Transverse colon (tissue), 4 donors: ENCODE results near the gene DCN. TPM values are rescaled to one million over a fixed set of nuclear protein-coding genes. Genes with fewer than 3 reads are reported as not detected.
A peak's percentile ranks its signal among the peaks of the same experiment; 100 is the strongest.

Experiments used
- DNase-seq: peaks from one replicate; pipeline ENCODE4 v3.0.0-alpha.2; 2019
- H3K27ac ChIP-seq, 4 donors: fragments of 200-600 bp; sonication (generic); 2 replicates each; pipeline ENCODE4 v1.5.1; 2016 to 2018; ENCODE audit warnings: inconsistent platforms in 4 of 4
- H3K27me3 ChIP-seq: fragments of 200-600 bp; sonication (generic); 2 replicates; pipeline ENCODE4 v1.5.1; 2017; ENCODE audit warnings: inconsistent platforms
- H3K36me3 ChIP-seq, 4 donors: fragments of 200-600 bp; sonication (generic); 2 replicates each; pipeline ENCODE4 v1.5.1; 2017 to 2019; ENCODE audit warnings: inconsistent platforms in 4 of 4
- H3K4me1 ChIP-seq, 4 donors: fragments of 200-600 bp; sonication (generic); 2 replicates each; pipeline ENCODE4 v1.5.1; 2017 to 2020; ENCODE audit warnings: inconsistent platforms in 4 of 4
- H3K4me3 ChIP-seq, 4 donors: fragments of 200-600 bp; sonication (generic); 1 replicate in 1 of 4; 2 replicates in 3 of 4; pipeline versions ENCODE4 v1.5.1 to v1.6.1; 2017 to 2019; ENCODE audit warnings: inconsistent platforms in 4 of 4
- H3K9me3 ChIP-seq, 2 donors: fragments of 200-600 bp; sonication (generic); 2 replicates each; pipeline ENCODE4 v1.5.1; 2017 to 2019; ENCODE audit warnings: inconsistent platforms in 2 of 2
- EP300 ChIP-seq: sonication (generic); formaldehyde crosslinking; IDR thresholded peaks from one replicate; pipeline ENCODE4 v1.6.1; 2017; ENCODE audit warnings: antibody characterized with exemption, low read depth
- POLR2A ChIP-seq: fragments of 450-650 bp; IDR thresholded peaks from one replicate; pipeline ENCODE4 v1.6.1; 2016; ENCODE audit warnings: antibody characterized with exemption, mild to moderate bottlenecking, moderate library complexity
- POLR2AphosphoS5 ChIP-seq, 3 donors: sonication (generic); formaldehyde crosslinking; IDR thresholded peaks; one replicate each; pipeline ENCODE4 v1.6.1; 2016; ENCODE audit warnings: antibody characterized with exemption in 3 of 3
- whole genome bisulfite sequencing, 2 donors: methylation state at CpG; one replicate each; pipeline ENCODE4 v1.1.5; 2018; ENCODE audit warnings: low coverage in 1 of 2; 5-methylcytosine and 5-hydroxymethylcytosine counted together
- in situ Hi-C, 4 donors: fragments of 200-750 bp; cut with MboI; loops; one replicate each; pipeline versions ENCODE4 v1.15.0 to v1.15.1; 2017; ENCODE audit warnings: low sequenced_read_pairs in 3 of 4, low pct_ligation_motif_present in 1 of 4, low pct_unique_long_range_greater_than_20kb in 1 of 4
- intact Hi-C: fragments of 100-400 bp; cut with DNase I; formaldehyde crosslinking; loops from one replicate; pipeline ENCODE4 v1.15.1; 2023; ENCODE audit warnings: low total_unique reads
- total RNA-seq, 4 donors: library from RNA; depleted of rRNA; stranded (reverse); fragments of >200 nt; gene quantifications; one replicate each; pipeline ENCODE4 v1.1.0, GENCODE V29; 2016
- TF ChIP-seq, protein P1 (sequence below), 5 experiments: fragments of 200-600 bp in 3 of 5; fragments of 450-650 bp in 2 of 5; sonication (generic) in 3 of 5; IDR thresholded peaks; 1 replicate in 2 of 5; 2 replicates in 3 of 5; pipeline ENCODE4 v1.5.1; 2016 to 2017; ENCODE audit warnings: antibody characterized with exemption in 5 of 5, inconsistent platforms in 3 of 5, mild to moderate bottlenecking in 2 of 5, moderate library complexity in 1 of 5

The DCN gene
- total RNA-seq, 4 donors from 2014 or later: 133 to 511 (median 276) TPM

DNA sequence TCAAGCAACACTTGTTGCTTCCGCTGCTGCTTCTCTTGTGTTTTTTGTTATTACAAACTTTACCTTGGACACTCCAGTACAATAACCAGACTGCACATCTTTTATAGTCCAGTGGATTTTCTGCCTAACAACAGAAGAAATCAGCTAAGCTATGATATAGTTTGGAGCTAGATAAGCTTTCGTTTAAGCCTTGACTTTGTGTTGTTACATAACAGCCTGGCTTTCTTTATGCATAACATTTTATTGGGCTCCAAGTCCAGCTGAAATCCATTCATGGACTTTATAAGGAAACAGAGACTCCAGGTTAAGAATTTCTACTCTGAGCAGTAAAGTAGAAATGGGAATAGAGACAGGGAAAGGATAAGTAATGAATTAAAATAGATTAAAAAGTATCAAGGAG, 3.5 kb upstream of the DCN start:
- TF ChIP-seq EP300 (no peak), POLR2AphosphoS5 (IDR thresholded peaks at IDR 0.05) (no peak), POLR2A (no peak)
- TF ChIP-seq, protein P1, sequence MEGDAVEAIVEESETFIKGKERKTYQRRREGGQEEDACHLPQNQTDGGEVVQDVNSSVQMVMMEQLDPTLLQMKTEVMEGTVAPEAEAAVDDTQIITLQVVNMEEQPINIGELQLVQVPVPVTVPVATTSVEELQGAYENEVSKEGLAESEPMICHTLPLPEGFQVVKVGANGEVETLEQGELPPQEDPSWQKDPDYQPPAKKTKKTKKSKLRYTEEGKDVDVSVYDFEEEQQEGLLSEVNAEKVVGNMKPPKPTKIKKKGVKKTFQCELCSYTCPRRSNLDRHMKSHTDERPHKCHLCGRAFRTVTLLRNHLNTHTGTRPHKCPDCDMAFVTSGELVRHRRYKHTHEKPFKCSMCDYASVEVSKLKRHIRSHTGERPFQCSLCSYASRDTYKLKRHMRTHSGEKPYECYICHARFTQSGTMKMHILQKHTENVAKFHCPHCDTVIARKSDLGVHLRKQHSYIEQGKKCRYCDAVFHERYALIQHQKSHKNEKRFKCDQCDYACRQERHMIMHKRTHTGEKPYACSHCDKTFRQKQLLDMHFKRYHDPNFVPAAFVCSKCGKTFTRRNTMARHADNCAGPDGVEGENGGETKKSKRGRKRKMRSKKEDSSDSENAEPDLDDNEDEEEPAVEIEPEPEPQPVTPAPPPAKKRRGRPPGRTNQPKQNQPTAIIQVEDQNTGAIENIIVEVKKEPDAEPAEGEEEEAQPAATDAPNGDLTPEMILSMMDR (IDR thresholded peaks at IDR 0.05): no peak
- intact Hi-C loops: no loop called here
- DNase-seq: no peak
- 13 to 56% methylated on average over 2 of the region's 2 CpGs for WGBS, 2 donors
- Histone ChIP-seq H3K27me3 (no peaks in the 10 kb centered on the region), H3K27ac (peak overlapping the region in 3 of 4 donors; percentile 16 to 64 (median 22)), H3K4me3 (no peak overlapping the region), H3K9me3 (no peaks in the 10 kb centered on the region), H3K4me1 (peaks cover 0 to 24% (median 0%) of the 10 kb centered on the region in 4 donors), H3K36me3 (no peaks in the 10 kb centered on the region)
- in situ Hi-C loops: loop anchor here in 1 of 4 donors (25.0 kb wide), 1 partner anchor 151 kb away; no protein-coding TSS in a partner anchor

DNA sequence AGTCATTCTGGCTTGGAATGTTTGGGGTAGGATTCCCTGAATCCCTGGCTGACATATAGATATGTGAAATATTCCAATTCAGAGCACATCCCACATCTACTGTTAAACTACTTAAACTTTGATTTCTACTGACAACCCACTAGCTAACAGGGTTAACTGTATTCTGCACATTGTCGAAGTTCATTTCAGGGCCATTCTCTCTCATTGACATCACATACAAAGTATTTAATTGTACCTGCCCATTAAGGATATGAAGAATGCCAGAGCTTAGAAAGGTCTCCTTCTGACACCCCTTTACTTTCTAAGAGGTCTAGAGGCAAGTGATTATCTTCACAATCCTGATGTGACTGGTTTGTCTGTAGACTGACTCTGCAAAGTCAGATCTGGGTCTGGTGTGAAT, 2.8 kb upstream of the DCN start:
- no peaks in the 10 kb centered on the region for H3K9me3 ChIP-seq
- H3K4me1 ChIP-seq: peaks cover 0 to 24% (median 0%) of the 10 kb centered on the region in 4 donors
- peak overlapping the region in 3 of 4 donors; percentile 16 to 64 (median 22) for H3K27ac ChIP-seq
- no peak for DNase-seq
- WGBS, 2 donors: 74 to 88% methylated on average over 1 of the region's 1 CpG
- H3K4me3 ChIP-seq: no peak overlapping the region
- no peaks in the 10 kb centered on the region for H3K27me3 ChIP-seq
- in situ Hi-C loops: loop anchor here in 1 of 4 donors (25.0 kb wide), 1 partner anchor 152 kb away; no protein-coding TSS in a partner anchor
- no peaks in the 10 kb centered on the region for H3K36me3 ChIP-seq
- intact Hi-C loops: no loop called here
- TF ChIP-seq EP300 (no peak), POLR2AphosphoS5 (IDR thresholded peaks at IDR 0.05) (no peak), POLR2A (no peak)
- TF ChIP-seq, protein P1 (IDR thresholded peaks at IDR 0.05): no peak

DNA sequence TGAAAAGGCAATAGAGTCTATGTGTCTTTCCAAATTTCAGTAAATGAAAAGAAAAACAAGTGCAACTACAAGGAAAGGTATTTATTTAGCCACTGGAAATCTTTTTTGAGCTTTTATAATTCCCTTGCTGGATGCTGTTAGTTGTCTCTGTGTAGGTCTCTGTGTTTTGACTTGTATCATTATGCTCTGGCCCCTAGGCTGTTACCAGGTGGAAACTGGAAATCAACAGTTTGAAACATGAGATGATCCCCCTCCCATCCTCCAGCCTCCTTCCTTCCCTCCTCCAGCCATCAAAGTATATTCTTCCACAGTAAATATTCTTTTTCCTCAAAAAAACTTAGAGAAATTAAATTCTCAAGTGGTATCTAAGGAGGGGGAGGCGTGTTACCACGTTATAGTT, 934 bp upstream of the DCN start:
- TF ChIP-seq, protein P1 (IDR thresholded peaks at IDR 0.05): no peak
- TF ChIP-seq POLR2A: no peak
- H3K4me1 ChIP-seq: peaks cover 0 to 24% (median 0%) of the 10 kb centered on the region in 4 donors
- no peak for DNase-seq
- H3K27me3 ChIP-seq: no peaks in the 10 kb centered on the region
- WGBS, 2 donors: 58 to 63% methylated on average over 2 of the region's 2 CpGs
- H3K27ac ChIP-seq: peak overlapping the region; percentile 45 to 74 (median 61)
- intact Hi-C loops: no loop called here
- no peaks in the 10 kb centered on the region for H3K36me3 ChIP-seq
- in situ Hi-C loops: loop anchor here in 2 of 4 donors (5.0 to 25.0 kb wide), 2 partner anchors 144 to 154 kb away; no protein-coding TSS in a partner anchor
- no peak overlapping the region for H3K4me3 ChIP-seq
- H3K9me3 ChIP-seq: no peaks in the 10 kb centered on the region

DNA sequence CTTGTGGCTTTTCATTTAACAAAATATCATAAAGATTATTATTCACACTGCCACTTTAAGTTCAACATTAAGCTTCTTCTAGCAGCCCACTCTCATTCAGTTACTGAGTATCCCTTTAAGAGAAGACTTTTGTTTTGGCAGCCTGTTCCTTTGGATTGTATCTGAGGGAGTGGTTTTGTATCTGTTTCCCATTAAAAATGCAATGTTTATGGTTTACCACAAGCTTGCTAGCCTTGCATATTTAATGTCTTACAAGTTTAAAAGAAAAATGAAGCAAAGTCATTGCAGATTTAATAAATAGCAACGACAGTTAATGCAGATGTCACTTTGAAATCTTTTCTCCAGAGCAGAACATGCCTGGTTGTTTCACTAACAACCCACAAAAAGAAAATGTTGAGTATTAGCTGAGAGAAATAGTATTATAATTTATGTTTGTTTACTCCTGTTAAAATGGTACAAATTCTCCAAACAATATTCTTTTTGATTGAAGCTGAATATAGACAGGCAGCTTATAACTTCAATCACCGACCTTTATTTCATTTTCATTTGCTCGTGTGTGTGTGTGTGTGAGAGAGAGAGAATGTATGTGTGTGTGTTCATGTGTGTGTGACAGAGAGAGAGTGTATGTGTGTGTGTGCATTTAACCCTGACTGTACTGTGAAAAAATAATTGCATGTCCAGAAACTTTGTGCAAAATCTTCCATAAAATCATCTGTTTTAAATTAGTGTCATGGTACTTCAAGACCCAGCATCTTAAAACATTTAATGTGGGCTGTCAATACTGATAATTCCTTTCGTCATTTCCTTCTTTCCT, 1.8 kb downstream of the DCN start:
- H3K9me3 ChIP-seq: no peaks in the 10 kb centered on the region
- in situ Hi-C loops: loop anchor here in 2 of 4 donors (5.0 to 25.0 kb wide), 2 partner anchors 147 to 157 kb away; no protein-coding TSS in a partner anchor
- WGBS, 2 donors: 12 to 27% methylated on average over 4 of the region's 4 CpGs

More for the DNA sequence above, 1.8 kb downstream of the DCN start:
- intact Hi-C loops: no loop called here
- DNase-seq: no peak
- H3K36me3 ChIP-seq: no peaks in the 10 kb centered on the region
- no peaks in the 10 kb centered on the region for H3K27me3 ChIP-seq
- TF ChIP-seq POLR2AphosphoS5 (IDR thresholded peaks at IDR 0.05): no peak
- TF ChIP-seq, protein P1 (IDR thresholded peaks at IDR 0.05): no peak
- no peak for TF ChIP-seq EP300
- no peak for TF ChIP-seq POLR2A
- H3K27ac ChIP-seq: peak overlapping the region; percentile 53 to 77 (median 72)
- H3K4me1 ChIP-seq: peaks cover 0 to 12% (median 2%) of the 10 kb centered on the region in 4 donors
- peak overlapping the region in 3 of 4 donors; percentile 3 to 39 (median 16) for H3K4me3 ChIP-seq
